ENCODE measurements around the gene SLC6A3.
"Not testable (repeated sequence)": the region's sequence is repeated elsewhere in the genome, so short reads cannot be mapped to it uniquely, and the experiment has no call there.

The SLC6A3 gene

DNA sequence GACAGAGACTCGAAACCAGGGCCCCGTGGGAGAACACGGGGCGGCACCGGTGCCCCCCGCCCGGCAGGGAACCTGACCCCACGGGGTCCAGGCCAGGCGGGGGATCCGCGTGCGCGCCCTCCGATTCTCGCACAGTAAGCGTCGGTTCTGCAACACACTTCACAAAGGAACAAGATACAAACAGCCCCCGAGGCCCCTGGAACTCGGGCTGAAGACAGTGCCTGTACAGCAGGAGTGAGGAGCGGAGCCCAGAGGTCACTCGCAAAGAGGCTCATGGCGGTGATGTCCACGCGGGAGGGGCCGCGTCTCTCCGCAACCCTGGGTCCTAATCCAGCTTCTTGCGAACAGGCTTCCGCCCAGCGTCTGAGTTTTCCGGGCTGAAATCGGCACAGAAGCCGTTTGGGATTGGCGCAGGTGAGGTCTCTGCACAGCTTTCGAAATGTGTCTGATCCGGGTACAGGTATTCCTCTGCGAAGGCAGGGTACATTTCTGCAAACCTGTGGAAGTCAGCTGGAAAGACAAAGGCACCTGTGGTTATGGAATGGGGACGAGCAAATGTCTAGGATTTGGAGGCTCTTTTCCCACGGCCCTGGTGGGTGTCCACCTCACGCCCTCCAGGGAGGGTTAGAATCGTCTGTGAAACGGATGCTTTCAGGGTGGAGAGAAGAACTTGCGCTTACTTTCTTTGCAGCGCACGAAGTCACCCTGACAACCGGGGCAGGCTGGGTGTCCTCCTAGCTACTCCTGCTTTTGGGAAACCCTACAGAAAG is 18.3 kb upstream of the SLC6A3 start:
- DNase-seq (ENCODE audit: low read depth): no peak

DNA sequence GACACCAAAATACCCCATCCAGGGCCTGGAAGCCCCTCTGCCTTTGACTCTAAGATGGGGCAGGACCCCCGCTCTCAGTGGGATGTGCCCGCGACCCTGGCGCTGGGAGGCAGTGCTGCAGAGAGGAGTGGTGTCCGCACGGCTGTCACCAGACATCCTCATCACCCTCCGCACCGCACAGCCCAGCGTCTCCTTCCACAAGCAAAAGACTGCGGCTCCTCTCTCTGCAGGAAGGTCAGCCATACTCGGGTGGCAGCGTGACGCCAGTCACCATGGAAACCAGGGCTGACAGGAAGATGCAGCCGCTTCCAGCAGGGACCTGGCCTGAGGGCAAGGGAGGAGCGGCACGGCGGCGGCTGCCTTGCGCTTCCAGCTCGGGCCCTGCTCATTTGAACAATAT is 17.1 kb upstream of the SLC6A3 start:
- DNase-seq (ENCODE audit: low read depth): no peak

DNA sequence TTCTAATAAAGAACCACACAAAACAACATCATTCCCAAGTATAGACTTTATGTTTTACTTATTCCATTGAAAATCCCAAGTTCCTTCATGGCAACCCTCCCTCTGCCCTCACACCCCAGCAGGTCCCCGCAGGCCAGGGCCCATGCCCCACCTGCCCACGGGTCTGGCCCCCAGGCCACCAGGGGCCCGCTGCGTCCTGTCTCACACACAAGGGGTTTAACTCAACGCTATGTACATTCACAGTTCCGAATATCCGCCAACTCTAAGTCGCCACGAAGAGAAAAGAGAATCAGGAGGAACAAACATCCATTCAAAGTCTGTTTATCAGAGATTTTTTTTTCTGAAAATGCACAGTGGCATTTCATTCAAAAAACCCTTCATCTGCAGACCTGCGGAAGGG is 16.2 kb upstream of the SLC6A3 start:
- no peak for DNase-seq (ENCODE audit: low read depth)

DNA sequence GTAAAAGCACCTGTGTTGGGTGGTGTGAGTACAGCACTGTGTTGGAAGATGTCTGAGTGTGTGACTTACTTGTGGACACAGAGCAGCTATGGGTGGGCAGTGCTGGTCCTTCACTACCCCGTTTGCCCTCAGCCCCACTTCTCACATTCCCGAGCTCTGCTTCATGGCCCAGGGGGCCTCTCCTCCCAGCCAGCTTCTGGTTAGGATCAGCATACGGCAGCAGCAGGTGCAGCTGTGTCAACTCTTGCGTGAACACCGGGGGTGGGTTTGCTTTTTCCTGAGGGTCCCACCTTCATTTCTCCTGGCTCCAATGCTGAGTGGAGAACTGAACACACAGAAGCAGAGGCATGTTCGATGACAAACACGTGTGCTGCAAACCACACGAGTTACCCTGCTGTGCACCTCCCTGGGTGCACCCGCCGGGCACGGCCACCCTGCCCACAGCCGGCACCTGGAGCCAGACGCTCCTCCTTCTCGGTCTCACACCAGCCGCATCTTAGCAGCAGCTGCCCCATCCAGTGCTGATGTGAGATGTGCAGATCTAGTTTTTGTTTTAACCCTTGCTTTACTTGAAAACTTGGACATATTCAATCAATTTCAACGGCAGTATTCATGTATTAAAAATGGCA is 14.9 kb upstream of the SLC6A3 start:
- no peak for DNase-seq (ENCODE audit: low read depth)

DNA sequence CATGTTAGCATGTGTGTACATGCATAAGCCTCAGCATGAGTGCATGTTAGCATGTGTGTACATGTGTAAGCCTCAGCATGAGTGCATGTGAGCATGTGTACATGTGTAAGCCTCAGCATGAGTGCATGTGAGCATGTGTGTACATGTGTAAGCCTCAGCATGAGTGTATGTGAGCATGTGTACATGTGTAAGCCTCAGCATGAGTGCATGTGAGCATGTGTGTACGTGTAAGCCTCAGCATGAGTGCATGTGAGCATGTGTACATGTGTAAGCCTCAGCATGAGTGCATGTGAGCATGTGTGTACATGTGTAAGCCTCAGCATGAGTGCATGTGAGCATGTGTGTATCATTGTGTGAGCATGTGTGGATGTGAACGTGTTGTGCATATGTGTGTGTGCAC is 14.2 kb upstream of the SLC6A3 start:
- DNase-seq (ENCODE audit: low read depth): not testable (repeated sequence)

DNA sequence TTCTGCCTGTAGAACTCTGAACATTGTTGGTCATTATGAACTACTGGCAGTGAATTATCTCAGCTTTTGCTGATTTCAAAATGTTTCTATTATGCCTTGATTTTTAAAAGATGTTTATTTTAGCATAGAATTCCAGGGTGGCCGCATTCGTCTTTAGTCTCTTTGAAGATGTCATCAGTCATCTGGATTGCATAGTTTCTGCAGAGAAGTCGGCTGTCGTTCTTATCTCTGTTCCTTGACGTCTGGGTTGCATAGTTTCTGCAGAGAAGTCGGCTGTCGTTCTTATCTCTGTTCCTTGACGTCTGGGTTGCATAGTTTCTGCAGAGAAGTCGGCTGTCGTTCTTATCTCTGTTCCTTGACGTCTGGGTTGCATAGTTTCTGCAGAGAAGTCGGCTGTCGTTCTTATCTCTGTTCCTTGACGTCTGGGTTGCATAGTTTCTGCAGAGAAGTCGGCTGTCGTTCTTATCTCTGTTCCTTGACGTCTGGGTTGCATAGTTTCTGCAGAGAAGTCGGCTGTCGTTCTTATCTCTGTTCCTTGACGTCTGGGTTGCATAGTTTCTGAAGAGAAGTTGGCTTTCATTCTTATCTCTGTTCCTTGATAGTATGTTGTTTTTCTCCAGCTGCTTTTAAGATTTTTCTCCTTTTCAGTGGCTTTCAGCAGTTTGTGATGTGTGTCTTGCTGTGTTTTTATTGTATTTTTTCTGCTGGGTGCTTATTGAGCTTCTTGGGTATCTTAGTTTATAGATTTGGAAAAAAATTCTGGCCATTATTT is 11.1 kb upstream of the SLC6A3 start:
- not testable (repeated sequence) for DNase-seq (ENCODE audit: low read depth)

DNA sequence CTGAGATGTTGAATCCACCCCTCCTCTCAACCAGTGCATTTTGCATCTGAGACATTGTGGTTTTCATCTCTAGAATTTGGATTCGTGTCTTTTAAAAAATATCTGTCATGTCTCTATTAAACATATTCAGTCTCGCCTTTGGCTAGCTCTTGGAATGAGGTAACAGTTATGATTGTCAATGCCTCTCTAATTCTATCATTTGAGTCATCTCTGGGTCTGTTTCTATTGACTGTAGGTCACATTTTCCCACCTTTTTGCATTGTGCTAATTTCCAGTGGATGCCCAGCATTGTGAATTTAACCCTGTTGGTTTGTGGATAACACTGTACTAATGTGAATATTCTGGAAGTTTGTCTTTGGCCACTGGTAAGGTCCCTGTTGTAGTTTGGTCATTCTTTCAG is 8.4 kb upstream of the SLC6A3 start:
- no peak for DNase-seq (ENCODE audit: low read depth)

DNA sequence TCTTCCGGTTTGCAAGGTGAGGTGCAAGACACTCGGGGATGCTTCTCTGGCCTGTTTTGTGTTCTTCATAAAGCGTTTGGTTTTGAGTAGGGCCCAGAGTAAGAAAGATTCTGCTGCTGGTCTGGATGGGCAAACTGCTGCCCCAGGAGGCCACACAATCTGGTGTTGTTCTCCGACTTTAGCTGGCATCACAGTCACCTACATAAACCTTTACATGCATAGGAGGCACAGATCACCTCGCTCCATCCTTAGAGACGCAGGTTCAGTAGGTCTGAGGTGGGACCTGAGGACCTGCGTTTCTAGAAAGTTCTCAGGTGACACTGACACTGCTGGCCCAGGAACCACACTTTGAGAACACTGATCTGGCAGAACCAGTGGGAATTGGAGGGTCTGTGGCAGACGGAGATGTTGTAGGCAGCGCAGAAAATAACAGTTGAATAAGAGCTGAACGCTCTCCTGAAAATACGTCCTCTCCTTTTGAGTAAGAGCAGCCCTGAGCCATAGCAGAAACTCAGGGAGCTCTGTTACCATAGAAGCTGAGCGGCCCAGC is 3.9 kb upstream of the SLC6A3 start:
- DNase-seq (ENCODE audit: low read depth): no peak

DNA sequence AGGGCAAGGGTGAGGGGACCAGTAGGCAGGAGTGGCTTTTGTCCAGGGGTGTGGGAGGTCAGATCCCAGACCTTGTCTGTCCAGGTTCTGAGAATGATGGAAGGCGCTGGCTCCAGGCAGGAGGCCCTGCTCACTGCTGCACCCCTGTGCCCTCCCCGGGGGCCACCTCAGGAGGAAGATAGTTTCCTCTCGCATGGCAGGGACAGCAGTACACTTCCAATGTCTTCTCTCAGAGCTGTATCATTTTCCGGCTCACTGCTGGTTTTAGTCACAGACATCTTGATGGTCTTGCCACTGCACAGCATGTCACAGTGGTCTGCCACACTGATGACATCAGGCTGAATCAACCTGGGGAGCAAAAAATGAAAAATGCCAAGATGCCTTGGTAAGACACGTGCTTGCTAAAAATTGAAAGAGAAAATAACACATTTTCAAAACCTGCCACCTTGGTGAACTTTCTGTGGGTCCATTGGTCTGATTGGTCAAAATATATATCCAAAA is 3.3 kb upstream of the SLC6A3 start:
- no peak for DNase-seq (ENCODE audit: low read depth)

DNA sequence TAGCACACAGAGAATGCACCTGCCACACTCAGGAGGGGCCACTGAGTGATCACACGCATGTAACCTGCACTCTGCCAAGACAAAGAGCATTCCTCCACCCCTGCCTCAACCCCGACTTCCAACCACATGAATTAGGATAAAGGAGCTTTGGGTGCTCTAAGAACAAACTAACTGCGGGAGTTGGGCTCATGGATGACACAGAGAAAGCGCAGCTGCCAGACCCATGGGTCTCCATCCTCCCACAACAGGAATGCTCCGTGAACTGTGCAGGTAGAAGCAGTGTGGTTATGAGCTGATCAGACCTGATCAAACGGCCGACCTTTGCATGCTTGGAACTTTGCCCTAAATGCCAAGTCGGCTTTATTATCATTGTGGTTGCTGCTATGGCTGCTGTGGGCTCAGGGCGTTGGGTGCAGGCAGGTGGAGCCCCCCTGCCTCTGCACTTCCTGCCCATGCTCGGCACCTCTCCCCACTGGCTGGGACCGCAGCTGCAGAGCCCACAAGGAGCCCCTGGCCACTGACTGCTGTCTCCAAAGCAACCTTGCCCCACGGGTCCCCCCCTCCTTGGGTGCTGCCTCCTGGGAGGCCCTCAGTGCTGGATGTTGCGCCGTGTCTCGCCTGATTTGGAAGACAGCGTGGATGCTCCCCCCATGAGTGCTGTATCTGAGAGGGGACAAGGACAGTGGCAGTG is 2.6 kb upstream of the SLC6A3 start:
- no peak for DNase-seq (ENCODE audit: low read depth)

DNA sequence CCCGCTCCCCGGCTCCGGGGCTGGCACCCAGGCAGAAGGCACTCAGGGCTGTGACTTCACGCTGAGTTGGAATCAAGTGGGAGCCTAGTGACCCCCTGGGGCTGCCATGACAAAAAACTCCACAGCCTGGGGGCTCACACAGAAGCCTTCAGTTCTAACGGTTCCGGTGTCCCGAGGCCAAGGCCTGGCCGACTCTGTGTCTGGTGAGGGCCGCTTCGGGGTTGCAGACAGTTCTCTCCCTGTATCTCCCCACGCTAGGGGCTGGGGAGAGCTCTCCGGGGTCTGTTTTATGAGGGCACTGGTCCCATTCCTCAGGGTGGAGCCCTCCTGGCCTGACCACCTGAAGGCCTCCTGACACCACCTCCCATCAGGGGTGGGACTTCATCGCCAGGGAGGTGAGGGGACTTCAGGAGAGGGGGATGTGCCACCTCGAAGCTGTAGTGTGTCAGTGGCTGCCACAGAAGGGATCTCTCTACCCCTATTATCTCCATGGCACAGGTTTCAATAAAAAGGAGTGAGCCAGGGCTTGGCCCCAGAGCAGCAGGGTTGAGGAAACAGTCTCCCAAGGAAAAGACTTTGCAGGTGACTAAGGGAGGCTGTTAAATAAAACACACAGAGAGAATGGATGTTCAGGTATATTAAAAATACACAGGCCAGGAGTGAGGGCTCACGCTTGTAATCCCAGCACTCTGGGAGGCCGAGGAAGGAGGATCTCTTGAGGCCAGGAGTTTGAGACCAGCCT is 1.5 kb upstream of the SLC6A3 start:
- DNase-seq (ENCODE audit: low read depth): no peak

DNA sequence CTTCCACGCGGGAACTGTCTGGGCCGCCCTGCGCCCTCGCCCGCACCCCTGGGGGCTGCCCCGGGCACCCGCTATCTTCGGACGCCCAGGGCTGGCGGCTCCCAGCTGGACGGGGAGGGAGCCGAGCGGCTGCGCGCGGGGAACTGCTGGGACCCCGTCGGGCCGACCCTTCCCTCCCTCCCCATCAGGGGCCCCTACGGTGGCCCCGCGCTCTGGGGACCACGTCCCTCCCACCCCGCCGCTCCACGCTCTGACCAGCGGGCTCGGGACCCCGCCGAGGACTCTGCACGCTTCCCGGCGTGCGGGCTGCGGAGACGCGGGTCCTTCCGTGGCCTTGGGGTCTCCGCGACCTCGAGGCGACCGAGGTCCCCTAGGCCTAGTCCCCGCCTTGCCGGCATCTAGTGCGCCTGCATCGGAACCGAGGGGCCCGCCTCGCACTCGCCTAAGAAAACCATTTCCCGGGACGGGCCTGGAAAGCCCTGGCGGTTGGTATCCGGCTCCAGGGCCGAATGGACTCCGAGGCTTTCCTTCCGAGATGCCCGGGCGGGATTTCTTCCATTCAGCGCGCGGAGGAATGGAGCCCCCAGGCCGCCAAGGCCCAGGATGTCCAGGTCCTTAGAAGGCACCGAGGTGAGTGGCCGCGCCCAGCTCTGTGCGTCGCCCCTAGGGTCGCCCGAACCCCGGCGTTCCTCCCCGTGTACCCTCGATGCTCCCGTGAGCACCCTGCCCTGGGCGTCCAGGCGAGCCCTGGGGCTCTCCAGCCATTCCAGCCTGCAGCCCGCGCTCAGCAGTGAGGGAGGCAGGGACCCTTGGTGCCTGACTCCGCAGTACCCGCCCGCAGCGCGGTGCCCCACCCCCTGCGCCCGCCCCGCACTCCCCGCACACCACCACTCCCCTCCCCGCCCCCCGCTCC is 705 bp upstream of the SLC6A3 start:
- DNase-seq (ENCODE audit: low read depth): no peak

DNA sequence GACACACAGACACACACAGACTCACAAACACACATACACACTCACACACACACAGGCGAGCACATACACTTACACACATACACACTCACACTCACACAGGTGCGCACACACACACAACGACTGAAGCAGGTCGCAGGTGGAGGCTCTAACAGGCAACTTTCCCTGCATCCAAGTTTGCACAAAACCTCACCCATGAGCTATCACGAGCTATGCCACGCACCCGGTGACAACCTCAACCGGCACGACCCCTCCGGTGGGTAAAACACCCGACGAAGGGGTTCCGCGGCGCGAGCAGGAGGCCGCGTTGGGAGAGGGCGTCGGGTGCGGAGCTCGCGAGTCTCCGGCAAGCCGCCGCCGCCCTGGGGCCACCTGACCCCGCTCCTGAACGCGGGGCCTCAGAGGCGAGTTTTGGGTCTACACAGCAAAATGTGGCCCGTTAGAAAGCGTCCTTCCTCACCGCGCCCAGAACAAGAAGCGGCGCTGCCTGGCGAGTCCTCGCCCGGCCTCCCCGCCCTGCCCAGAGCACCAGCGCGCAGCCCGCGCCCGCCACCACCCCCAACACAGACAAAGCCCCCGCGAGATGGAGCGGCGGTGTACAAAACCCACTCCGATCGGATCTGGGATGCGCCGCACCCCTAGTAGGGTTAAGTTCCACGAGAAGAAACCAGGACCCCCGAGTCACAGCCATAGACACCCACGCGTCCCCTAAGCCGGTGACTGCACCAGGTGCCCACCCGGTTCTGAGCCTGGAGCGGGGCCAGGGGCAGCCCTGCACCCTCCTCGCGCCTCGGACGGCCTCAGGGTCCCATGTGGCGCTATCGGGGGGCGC is 665 bp downstream of the SLC6A3 start:
- no peak for DNase-seq (ENCODE audit: low read depth)

DNA sequence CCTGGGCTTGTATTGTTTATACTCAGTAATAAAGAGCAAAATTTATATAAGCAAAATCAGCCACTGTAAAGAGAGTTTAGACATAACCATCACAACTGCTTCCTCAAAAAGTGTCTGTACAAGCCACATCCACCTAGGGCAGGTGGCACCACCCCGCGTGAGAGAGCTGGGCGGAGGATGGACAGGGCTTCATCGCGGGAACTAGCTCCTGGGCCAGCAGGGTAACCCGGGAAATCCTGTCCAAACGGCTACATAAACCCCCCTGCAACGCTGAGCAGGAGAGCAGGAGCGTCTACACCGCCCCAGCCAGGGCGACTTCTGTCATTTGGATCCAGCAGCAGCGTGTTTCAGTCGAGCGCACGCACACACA is 1.3 kb downstream of the SLC6A3 start:
- DNase-seq (ENCODE audit: low read depth): no peak

DNA sequence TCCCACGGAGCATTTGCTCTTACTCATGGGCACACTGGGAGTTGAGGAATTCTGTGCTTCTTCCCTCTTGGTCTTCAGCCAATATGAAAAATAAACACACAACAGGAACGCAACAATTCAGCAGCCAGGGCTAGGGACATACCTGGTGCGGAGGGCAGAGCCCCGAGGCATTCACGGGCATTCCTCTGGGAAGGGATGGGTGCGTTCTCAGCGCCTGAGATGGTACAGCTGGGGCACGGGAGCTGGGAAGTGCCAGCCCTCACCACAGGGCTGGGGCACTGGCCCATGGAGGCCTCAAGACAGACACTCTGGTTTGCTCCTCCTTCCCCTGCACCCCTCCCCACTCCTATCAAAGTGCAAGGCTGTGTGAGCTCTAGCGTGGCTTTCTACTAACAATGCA is 2.1 kb downstream of the SLC6A3 start:
- no peak for DNase-seq (ENCODE audit: low read depth)

DNA sequence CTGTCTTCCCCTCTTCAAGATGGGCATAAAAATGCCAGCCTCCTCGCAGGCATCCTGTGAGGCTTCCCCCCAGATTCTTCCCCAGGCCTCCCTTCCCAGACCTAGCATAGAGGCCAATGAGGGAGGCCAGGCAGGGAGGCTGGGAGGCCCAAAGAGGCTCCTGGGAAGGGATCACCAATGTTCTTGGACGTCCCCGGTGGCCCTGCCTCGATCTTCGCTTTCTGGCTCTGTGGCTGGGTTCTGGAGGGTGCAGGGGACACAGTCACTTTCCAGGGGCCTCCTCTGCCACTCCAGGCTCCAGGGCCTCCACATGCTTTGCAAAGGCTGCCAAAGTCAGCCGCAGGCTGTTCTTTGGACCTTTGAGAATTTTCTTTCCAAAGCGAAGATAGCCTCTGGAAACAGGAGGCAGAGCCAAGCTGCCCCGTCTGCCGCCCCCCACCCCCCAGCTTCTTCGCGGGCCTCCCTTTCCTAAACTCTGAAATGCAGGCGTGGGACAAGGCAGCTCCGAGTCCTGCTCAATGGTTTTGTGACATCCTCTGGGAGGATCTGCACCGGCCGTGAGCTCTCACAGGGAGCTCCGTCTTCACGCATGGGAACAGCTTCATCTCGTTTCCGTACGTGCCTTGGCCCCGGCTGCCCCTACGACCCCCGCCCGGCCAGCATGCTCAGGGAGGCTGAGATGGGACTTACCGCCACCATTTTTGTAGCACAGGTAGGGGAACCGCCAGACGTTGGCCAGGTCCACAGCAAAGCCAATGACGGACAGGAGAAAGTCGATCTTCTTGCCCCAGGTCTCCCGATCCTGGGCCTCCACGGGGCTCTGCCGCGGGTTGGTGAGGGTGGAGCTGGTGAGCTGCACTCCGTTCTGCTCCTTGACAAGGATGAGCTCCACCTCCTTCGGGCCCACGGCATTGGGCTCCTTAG is 2.8 kb downstream of the SLC6A3 start:
- DNase-seq (ENCODE audit: low read depth): no peak

DNA sequence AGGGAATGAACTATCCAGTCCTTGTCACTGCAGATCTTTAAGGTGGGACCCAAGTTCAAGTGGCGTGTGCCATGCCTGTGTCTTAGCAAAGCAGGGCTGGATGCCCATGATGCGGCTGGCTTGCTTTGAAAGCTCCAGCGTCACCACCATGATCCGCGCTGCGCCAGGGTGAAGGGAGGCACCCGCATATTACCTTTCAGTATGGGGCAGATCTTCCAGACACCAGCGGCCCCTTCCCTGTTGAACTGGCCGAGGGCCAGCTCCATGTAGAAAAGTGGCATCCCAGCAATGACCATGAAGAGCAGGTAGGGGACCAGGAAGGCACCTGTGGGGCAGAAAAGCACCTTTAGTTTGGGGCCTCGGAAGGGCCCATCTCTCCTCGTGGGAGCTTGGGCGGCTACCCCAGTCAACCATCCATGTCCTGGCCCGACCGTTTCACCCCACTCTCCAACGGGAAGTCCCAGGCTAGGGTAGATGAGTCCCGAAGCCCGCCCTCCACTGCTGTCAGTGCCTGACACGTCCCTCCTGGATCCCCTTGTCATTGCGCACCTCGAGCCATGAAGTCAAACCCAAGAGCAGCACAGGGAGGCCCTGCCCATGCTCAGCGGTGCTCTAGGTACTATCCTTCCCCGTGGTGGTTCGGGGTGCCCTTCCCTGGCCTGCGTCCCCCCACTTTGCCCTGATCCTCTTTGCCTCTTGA is 3.9 kb downstream of the SLC6A3 start:
- no peak for DNase-seq (ENCODE audit: low read depth)

DNA sequence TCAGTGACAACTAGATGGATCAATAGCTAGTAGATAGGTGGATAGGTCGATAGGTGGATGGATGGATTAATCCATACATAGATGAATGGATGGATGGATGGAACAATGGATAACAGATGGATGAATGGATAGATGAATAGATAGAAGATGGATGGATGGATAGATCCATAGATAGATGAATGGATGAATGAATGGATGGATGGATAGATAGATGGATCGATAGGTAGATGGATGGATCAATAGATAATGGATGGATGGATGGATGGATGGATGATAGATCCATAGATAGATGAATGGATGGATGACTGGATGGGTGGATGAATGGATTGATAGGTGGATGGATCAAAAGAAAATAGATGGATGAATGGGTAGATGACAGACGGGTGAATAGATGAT is 5.1 kb downstream of the SLC6A3 start:
- no peak for DNase-seq (ENCODE audit: low read depth)
